OCI-LY7 (cell line): ENCODE results near the gene TMEM95. TPM values are rescaled to one million over a fixed set of nuclear protein-coding genes. Genes with fewer than 3 reads are reported as not detected.

Experiments
- Bru-seq: library from RNA; stranded (reverse); fragments of 400-500 nt; gene quantifications from one replicate; lab custom pipeline; 2021; lab: Mats Ljungman, UMichigan
- BruChase-seq, 2 experiments: library from RNA; stranded (reverse); fragments of 400-500 nt; gene quantifications; one replicate each; lab custom pipeline; 2021; lab: Mats Ljungman, UMichigan
- BruUV-seq: library from RNA; stranded (reverse); fragments of 400-500 nt; replicated peaks from 2 replicates; lab custom pipeline; 2021; lab: Mats Ljungman, UMichigan
- CTCF ChIA-PET: fragments of 300-600 bp; sonication (Branson Sonifier 250); formaldehyde crosslinking; loops from one replicate; lab custom pipeline; 2022; ENCODE audit warnings: antibody characterized with exemption; ENCODE audit not compliant: unreplicated experiment; lab: Charles Lee
- POLR2A ChIA-PET: fragments of 300-600 bp; sonication (Branson Sonifier 250); formaldehyde crosslinking; loops from one replicate; lab custom pipeline; 2022; ENCODE audit warnings: antibody characterized with exemption; lab: Charles Lee
- DNase-seq: peaks from one replicate; pipeline ENCODE4 v3.0.0-alpha.2; 2015; ENCODE audit warnings: low spot score
- H2AFZ ChIP-seq: fragments of 200-600 bp; sonication (generic), shearing (Covaris generic); 2 replicates; pipeline ENCODE4 v1.6.1; 2014; ENCODE audit warnings: mild to moderate bottlenecking, antibody characterized with exemption, low read length, moderate library complexity
- H3K27ac ChIP-seq: fragments of 200-600 bp; sonication (generic); 2 replicates; pipeline ENCODE4 v1.5.1; 2014; ENCODE audit warnings: mixed run types, low read depth, mild to moderate bottlenecking, moderate library complexity, low read length, inconsistent platforms; ENCODE audit not compliant: poor library complexity, severe bottlenecking
- H3K36me3 ChIP-seq: fragments of 200-600 bp; sonication (generic); 2 replicates; pipeline ENCODE4 v1.6.1; 2014; ENCODE audit warnings: mild to moderate bottlenecking, antibody characterized with exemption, low read length, moderate library complexity, mixed read lengths; ENCODE audit not compliant: insufficient read depth
- H3K4me1 ChIP-seq: fragments of 200-600 bp; sonication (generic); 2 replicates; pipeline ENCODE4 v1.5.1; 2014; ENCODE audit warnings: mild to moderate bottlenecking, low read length; ENCODE audit not compliant: insufficient read depth, poor library complexity, severe bottlenecking
- H3K4me2 ChIP-seq: fragments of 200-600 bp; sonication (generic); 2 replicates; pipeline ENCODE4 v1.6.1; 2014; ENCODE audit warnings: mild to moderate bottlenecking, low read length
- H3K4me3 ChIP-seq: fragments of 200-600 bp; sonication (generic); 2 replicates; pipeline ENCODE4 v1.5.1; 2014; ENCODE audit warnings: mild to moderate bottlenecking, low read depth, low read length; ENCODE audit not compliant: poor library complexity, severe bottlenecking
- H3K79me2 ChIP-seq: fragments of 200-600 bp; sonication (generic); 2 replicates; pipeline ENCODE4 v1.6.1; 2016; ENCODE audit warnings: low read depth, mild to moderate bottlenecking, low read length, moderate library complexity, mixed read lengths; ENCODE audit not compliant: insufficient read depth
- H3K9me2 ChIP-seq: fragments of 200-600 bp; sonication (generic); 2 replicates; pipeline ENCODE4 v1.6.1; 2016; ENCODE audit warnings: mild to moderate bottlenecking, low read length, mixed read lengths; ENCODE audit not compliant: insufficient read depth
- H3K9me3 ChIP-seq: fragments of 200-600 bp; sonication (generic); 2 replicates; pipeline ENCODE4 v1.6.1; 2014; ENCODE audit warnings: mild to moderate bottlenecking, mixed run types, low read length, mixed read lengths
- H4K20me1 ChIP-seq: fragments of 200-600 bp; sonication (generic); 2 replicates; pipeline ENCODE4 v1.6.1; 2014; ENCODE audit warnings: mild to moderate bottlenecking, antibody characterized with exemption, low read length, moderate library complexity, mixed read lengths; ENCODE audit not compliant: insufficient read depth
- CTCF ChIP-seq: fragments of 200-600 bp; sonication (generic); conservative IDR thresholded peaks from 2 replicates; pipeline ENCODE4 v1.5.1; 2014; ENCODE audit warnings: mild to moderate bottlenecking, antibody characterized with exemption, low read length, moderate library complexity, mixed read lengths
- EZH2phosphoT487 ChIP-seq: fragments of 200-600 bp; sonication (generic); IDR thresholded peaks from 2 replicates; pipeline ENCODE4 v1.6.1; 2018; ENCODE audit warnings: low read depth, borderline replicate concordance, mild to moderate bottlenecking, mixed run types, antibody characterized with exemption, low read length, moderate library complexity, mixed read lengths
- intact Hi-C: fragments of 100-400 bp; cut with micrococcal nuclease; formaldehyde crosslinking; loops from one replicate; pipeline ENCODE4 v1.10.0; 2022; ENCODE audit not compliant: unreplicated experiment
- long read RNA-seq: library from polyadenylated mRNA; stranded (forward); transcript quantifications from one replicate; pipeline ENCODE4 v2.0.0, GENCODE V29; 2022
- total RNA-seq, 2 experiments: library from RNA; depleted of rRNA in 1 of 2; stranded (reverse); fragments of >200 nt in 1 of 2; shearing (Covaris generic) in 1 of 2; gene quantifications; 2 replicates each; pipeline ENCODE4 v1.2.3, GENCODE V29; 2014 to 2022

Gene TMEM95, protein sequence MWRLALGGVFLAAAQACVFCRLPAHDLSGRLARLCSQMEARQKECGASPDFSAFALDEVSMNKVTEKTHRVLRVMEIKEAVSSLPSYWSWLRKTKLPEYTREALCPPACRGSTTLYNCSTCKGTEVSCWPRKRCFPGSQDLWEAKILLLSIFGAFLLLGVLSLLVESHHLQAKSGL
- total RNA-seq (2014; rRNA removed; shearing (Covaris generic)) (not detected in 2 replicates), total RNA-seq (2022) (0.31 TPM in 1 of 2 replicates, not detected in the other), Bru-seq, nascent RNA (percentile 18 among the genes with signal in this experiment), BruChase-seq, experiment 1, labeled RNA remaining after a 6-hour chase (percentile 28 among the genes with signal in this experiment), BruChase-seq, experiment 2, labeled RNA remaining after a 2-hour chase (percentile 27 among the genes with signal in this experiment)
- long read RNA-seq, result 0 reads

DNA sequence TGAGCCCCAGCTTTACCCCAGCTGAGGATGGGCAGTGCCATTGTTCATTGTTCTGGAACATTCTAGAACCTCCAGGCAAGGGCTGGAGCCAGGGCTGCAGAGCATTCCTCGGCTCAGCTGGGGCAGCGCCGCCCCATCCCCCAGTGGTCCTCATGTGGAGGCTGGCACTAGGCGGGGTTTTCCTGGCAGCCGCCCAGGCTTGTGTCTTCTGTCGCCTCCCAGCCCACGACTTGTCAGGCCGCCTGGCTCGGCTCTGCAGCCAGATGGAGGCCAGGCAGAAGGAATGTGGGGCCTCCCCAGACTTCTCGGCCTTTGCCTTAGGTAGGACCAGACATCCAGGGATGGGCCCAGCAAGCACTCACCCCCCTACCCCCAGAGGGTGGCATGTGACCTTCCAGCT, at the start of gene TMEM95:
Gene TMEM95 (plus strand): TSS at position 104 of the 400 bp plus-strand sequence. CDS start 49 bp downstream, at position 153.
- Histone ChIP-seq H3K4me3 (no peak within 1 kb of the TSS), H3K36me3 (0 out of 2 replicates have a peak, but pooled peaks cover 6% of the 10 kb centered on the region), H3K4me1 (peaks cover 28% of the 10 kb centered on the region), H4K20me1 (no peaks in the 10 kb centered on the region), H3K9me3 (no peaks in the 10 kb centered on the region), H3K79me2 (no peaks in the 10 kb centered on the region), H3K27ac (no peak within 1 kb of the TSS), H3K9me2 (no peaks in the 10 kb centered on the region), H3K4me2 (0 out of 2 replicates have a peak within 1 kb of the TSS, but pooled peaks have one; percentile 1), H2AFZ (no peak within 1 kb of the TSS; the same call in 1 of the 2 replicates)
- intact Hi-C loops, result no loop called here
- POLR2A ChIA-PET, result interaction anchor here (0.7 to 1.5 kb wide), 3 partner anchors 18 to 81 kb away, joined by 3 to 6 read pairs (median 5); partner anchors contain the start of gene TMEM102
- no peak for DNase-seq
- TF ChIP-seq CTCF, result no peak
- no peak for TF ChIP-seq EZH2phosphoT487
- CTCF ChIA-PET, result interaction anchor here (0.5 to 2.6 kb wide), 3 partner anchors 39 to 206 kb away, joined by 3 to 13 read pairs (median 4); partner anchors contain the start of gene PLSCR3
- BruUV-seq, result no TSS peak

GRCh38 chr17:7306911-7307685, 47.9 kb upstream of the TMEM95 start, which contains the start of gene EIF5A:
Gene EIF5A, plus strand, starts transcription at chr17:7307628. Its CDS starts 2,008 bp downstream, at chr17:7309636.
- POLR2A ChIA-PET, result no interaction called here
- peak within 1 kb of the TSS; percentile 95 for H3K27ac ChIP-seq
- H3K36me3 ChIP-seq, result peaks cover 44% of the 10 kb centered on the region
- no TSS peak for BruUV-seq
- H3K4me2 ChIP-seq, result peak within 1 kb of the TSS; percentile 77
- H3K79me2 ChIP-seq, result peaks cover 43% of the 10 kb centered on the region
- CTCF ChIA-PET, result no interaction called here
- peak within 1 kb of the TSS; percentile 99 for H3K4me3 ChIP-seq
- peak; percentile 100 for DNase-seq
- peaks cover 24% of the 10 kb centered on the region for H4K20me1 ChIP-seq
- intact Hi-C loops, result loop anchor here (1.0 to 2.0 kb wide), 3 partner anchors 22 to 93 kb away; partner anchors contain the start of genes ELP5 and NEURL4
- TF ChIP-seq EZH2phosphoT487 (no peak), CTCF (no peak)
- peaks cover 38% of the 10 kb centered on the region for H3K4me1 ChIP-seq
- no peaks in the 10 kb centered on the region for H3K9me2 ChIP-seq
- no peaks in the 10 kb centered on the region for H3K9me3 ChIP-seq
- H2AFZ ChIP-seq, result peak within 1 kb of the TSS; percentile 32; the same call in 1 of the 2 replicates
